Measurements from ENCODE around the gene CDH13.

The CDH13 gene

GRCh38 chr16:82626791-82627261 lies at the start of gene CDH13:
TSS of gene CDH13 (plus strand) at chr16:82626969.
- no peak for FAIRE-seq
- DNase-seq (ENCODE audit: insufficient read length, low spot score), result peak; percentile 58
- peak; percentile 75 for TF ChIP-seq POLR2A (IDR thresholded peaks at IDR 0.05; ENCODE audit: low read depth, low read length)

GRCh38 chr16:82580298-82580890 lies 46.4 kb upstream of the CDH13 start:
- DNase-seq (ENCODE audit: insufficient read length, low spot score), result no peak

GRCh38 chr16:82582975-82583374 lies 43.8 kb upstream of the CDH13 start:
- FAIRE-seq (no peak), DNase-seq (ENCODE audit: insufficient read length, low spot score) (no peak)

More at GRCh38 chr16:82580298-82580890, 46.4 kb upstream of the CDH13 start:
- TF ChIP-seq POLR2A (IDR thresholded peaks at IDR 0.05; ENCODE audit: low read depth, low read length), result no peak
- no peak for FAIRE-seq

GRCh38 chr16:82583422-82583821 lies 43.3 kb upstream of the CDH13 start:
- no peak for DNase-seq (ENCODE audit: insufficient read length, low spot score)
- no peak for TF ChIP-seq POLR2A (IDR thresholded peaks at IDR 0.05; ENCODE audit: low read depth, low read length)
- no peak for FAIRE-seq

More at GRCh38 chr16:82582975-82583374, 43.8 kb upstream of the CDH13 start:
- TF ChIP-seq POLR2A (IDR thresholded peaks at IDR 0.05; ENCODE audit: low read depth, low read length), result no peak

GRCh38 chr16:82584553-82585152 lies 42.1 kb upstream of the CDH13 start:
- no peak for FAIRE-seq
- no peak for DNase-seq (ENCODE audit: insufficient read length, low spot score)
- no peak for TF ChIP-seq POLR2A (IDR thresholded peaks at IDR 0.05; ENCODE audit: low read depth, low read length)

- no peak for TF ChIP-seq POLR2A (IDR thresholded peaks at IDR 0.05; ENCODE audit: low read depth, low read length)
- DNase-seq (ENCODE audit: insufficient read length, low spot score), result peak; percentile 41
- FAIRE-seq, result peak; percentile 11
These were observed 41.1 kb upstream of the CDH13 start for GRCh38 chr16:82585675-82586074.

- no peak for FAIRE-seq
- no peak for DNase-seq (ENCODE audit: insufficient read length, low spot score)
- no peak for TF ChIP-seq POLR2A (IDR thresholded peaks at IDR 0.05; ENCODE audit: low read depth, low read length)
These were observed 40.6 kb upstream of the CDH13 start for GRCh38 chr16:82586130-82586529.

GRCh38 chr16:82587289-82587688 lies 39.5 kb upstream of the CDH13 start:
- DNase-seq (ENCODE audit: insufficient read length, low spot score) (no peak), FAIRE-seq (no peak)
- no peak for TF ChIP-seq POLR2A (IDR thresholded peaks at IDR 0.05; ENCODE audit: low read depth, low read length)

GRCh38 chr16:82589407-82589806 lies 37.4 kb upstream of the CDH13 start:
- DNase-seq (ENCODE audit: insufficient read length, low spot score) (no peak), FAIRE-seq (no peak)
- no peak for TF ChIP-seq POLR2A (IDR thresholded peaks at IDR 0.05; ENCODE audit: low read depth, low read length)

- no peak for DNase-seq (ENCODE audit: insufficient read length, low spot score)
- no peak for TF ChIP-seq POLR2A (IDR thresholded peaks at IDR 0.05; ENCODE audit: low read depth, low read length)
- no peak for FAIRE-seq
These were observed 32.7 kb upstream of the CDH13 start for GRCh38 chr16:82594114-82594513.

- FAIRE-seq (no peak), DNase-seq (ENCODE audit: insufficient read length, low spot score) (no peak)
- no peak for TF ChIP-seq POLR2A (IDR thresholded peaks at IDR 0.05; ENCODE audit: low read depth, low read length)
These were observed 28.0 kb upstream of the CDH13 start for GRCh38 chr16:82598771-82599170.

GRCh38 chr16:82601989-82602640 lies 24.7 kb upstream of the CDH13 start:
- no peak for FAIRE-seq
- no peak for DNase-seq (ENCODE audit: insufficient read length, low spot score)

GRCh38 chr16:82603784-82604411 lies 22.9 kb upstream of the CDH13 start:
- FAIRE-seq, result no peak
- TF ChIP-seq POLR2A (IDR thresholded peaks at IDR 0.05; ENCODE audit: low read depth, low read length), result no peak
- DNase-seq (ENCODE audit: insufficient read length, low spot score), result no peak

More at GRCh38 chr16:82601989-82602640, 24.7 kb upstream of the CDH13 start:
- no peak for TF ChIP-seq POLR2A (IDR thresholded peaks at IDR 0.05; ENCODE audit: low read depth, low read length)

GRCh38 chr16:82605076-82605475 lies 21.7 kb upstream of the CDH13 start:
- no peak for FAIRE-seq

More at GRCh38 chr16:82605076-82605475, 21.7 kb upstream of the CDH13 start:
- no peak for DNase-seq (ENCODE audit: insufficient read length, low spot score)
- TF ChIP-seq POLR2A (IDR thresholded peaks at IDR 0.05; ENCODE audit: low read depth, low read length), result no peak

Measured in H54 (cell line).